NCI-H2107 treated with DMSO at 0.1 percent for 48 hours (cell line): ENCODE results near the gene KRTAP12-3.
A peak's percentile ranks its signal among the peaks of the same experiment; 100 is the strongest.
"Not testable (repeated sequence)": the region's sequence is repeated elsewhere in the genome, so short reads cannot be mapped to it uniquely, and the experiment has no call there.

Experiments
- DNase-seq: peaks from one replicate; lab custom pipeline; 2025; ENCODE audit not compliant: unreplicated experiment; lab: John Stamatoyannopoulos, UW

Gene KRTAP12-3

GRCh38 chr21:44627181-44627822, 30.4 kb upstream of the KRTAP12-3 start:
- DNase-seq: not testable (repeated sequence)

GRCh38 chr21:44627831-44628233, 29.9 kb upstream of the KRTAP12-3 start:
- not testable (repeated sequence) for DNase-seq

GRCh38 chr21:44628707-44629391, 28.9 kb upstream of the KRTAP12-3 start:
- DNase-seq: no peak

GRCh38 chr21:44630440-44630839, 27.3 kb upstream of the KRTAP12-3 start:
- no peak for DNase-seq

- no peak for DNase-seq
Measured at GRCh38 chr21:44632067-44632466, 25.7 kb upstream of the KRTAP12-3 start.

- no peak for DNase-seq
Measured at GRCh38 chr21:44636209-44637017, 21.3 kb upstream of the KRTAP12-3 start.

GRCh38 chr21:44637018-44637850, 20.5 kb upstream of the KRTAP12-3 start, which contains the start of gene KRTAP10-10:
Gene KRTAP10-10, plus strand, starts transcription at chr21:44637356. Its CDS starts 62 bp downstream, at chr21:44637418.
- DNase-seq: peak; percentile 18

GRCh38 chr21:44637851-44638348, 19.8 kb upstream of the KRTAP12-3 start:
- not testable (repeated sequence) for DNase-seq

GRCh38 chr21:44638506-44639330, 19.0 kb upstream of the KRTAP12-3 start:
- not testable (repeated sequence) for DNase-seq

GRCh38 chr21:44639331-44639655, 18.4 kb upstream of the KRTAP12-3 start:
- DNase-seq: no peak

- DNase-seq: no peak
Measured at GRCh38 chr21:44640761-44641160, 17.0 kb upstream of the KRTAP12-3 start.

GRCh38 chr21:44643741-44644310, 13.9 kb upstream of the KRTAP12-3 start:
- DNase-seq: no peak

- no peak for DNase-seq
Measured at GRCh38 chr21:44644878-44645277, 12.9 kb upstream of the KRTAP12-3 start.

GRCh38 chr21:44646366-44647221, 11.1 kb upstream of the KRTAP12-3 start, which contains the start of gene KRTAP10-11:
Gene KRTAP10-11, plus strand, starts transcription at chr21:44646414. Its CDS starts 45 bp downstream, at chr21:44646459.
- not testable (repeated sequence) for DNase-seq

GRCh38 chr21:44647222-44647552, 10.5 kb upstream of the KRTAP12-3 start:
- DNase-seq: no peak

GRCh38 chr21:44648557-44649311, 9.0 kb upstream of the KRTAP12-3 start:
- no peak for DNase-seq

GRCh38 chr21:44649521-44650100, 8.1 kb upstream of the KRTAP12-3 start:
- no peak for DNase-seq
